HG03045 (cell line): ENCODE measurements around the gene VAV2.
"Not testable (repeated sequence)": the region's sequence is repeated elsewhere in the genome, so short reads cannot be mapped to it uniquely, and the experiment has no call there.

Experiments
- ATAC-seq: cut with Tn5 transposase; IDR thresholded peaks from one replicate; pipeline ENCODE4 v1.9.1; 2021; ENCODE audit warnings: mild to moderate bottlenecking, moderate library complexity; ENCODE audit not compliant: unreplicated experiment

The VAV2 gene

GRCh38 chr9:133777871-133778270, 214.3 kb downstream of the VAV2 start:
- no peak for ATAC-seq

- ATAC-seq: no peak
Measured at GRCh38 chr9:133777068-133777791, 214.9 kb downstream of the VAV2 start.

- no peak for ATAC-seq
Measured at GRCh38 chr9:133775951-133776905, 215.9 kb downstream of the VAV2 start.

- no peak for ATAC-seq
Measured at GRCh38 chr9:133775291-133775690, 216.8 kb downstream of the VAV2 start.

GRCh38 chr9:133774799-133775198, 217.3 kb downstream of the VAV2 start:
- ATAC-seq: no peak

GRCh38 chr9:133773889-133774655, 218.1 kb downstream of the VAV2 start:
- no peak for ATAC-seq

- no peak for ATAC-seq
Measured at GRCh38 chr9:133772581-133772980, 219.5 kb downstream of the VAV2 start.

- ATAC-seq: no peak
Measured at GRCh38 chr9:133771486-133772482, 220.3 kb downstream of the VAV2 start.

- no peak for ATAC-seq
Measured at GRCh38 chr9:133770076-133770777, 221.9 kb downstream of the VAV2 start.

- no peak for ATAC-seq
Measured at GRCh38 chr9:133769511-133770075, 222.5 kb downstream of the VAV2 start.

GRCh38 chr9:133768859-133769510, 223.1 kb downstream of the VAV2 start:
- ATAC-seq: no peak

- ATAC-seq: no peak
Measured at GRCh38 chr9:133768371-133768858, 223.7 kb downstream of the VAV2 start.

GRCh38 chr9:133767625-133768024, 224.5 kb downstream of the VAV2 start:
- ATAC-seq: no peak

- no peak for ATAC-seq
Measured at GRCh38 chr9:133767008-133767407, 225.1 kb downstream of the VAV2 start.

- ATAC-seq: not testable (repeated sequence)
Measured at GRCh38 chr9:133766234-133766633, 225.9 kb downstream of the VAV2 start.

GRCh38 chr9:133763272-133764183, 228.6 kb downstream of the VAV2 start:
- ATAC-seq: no peak
